ENCODE results near the gene MYO16.
A peak's percentile ranks its signal among the peaks of the same experiment; 100 is the strongest.

MYO16 gene

DNA sequence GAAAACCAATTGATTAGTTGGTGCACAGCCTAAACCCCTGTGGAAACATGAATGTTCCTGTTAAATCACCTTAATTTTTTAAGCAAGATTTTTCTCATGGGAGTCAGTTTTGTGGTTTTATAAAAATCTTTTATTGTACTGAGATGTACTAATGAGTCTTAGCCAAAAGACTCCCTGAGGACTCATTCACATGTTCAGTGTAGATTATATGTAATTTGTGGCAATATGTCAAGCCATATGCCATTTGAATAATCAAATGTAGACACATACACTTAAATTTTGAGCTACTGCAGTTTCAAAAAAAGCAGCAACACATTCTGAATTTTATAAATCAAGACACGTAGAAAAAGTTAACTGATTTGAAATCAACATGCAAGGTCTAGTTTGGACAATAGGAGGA, 395.2 kb downstream of the MYO16 start:
- TF ChIP-seq, protein P1, sequence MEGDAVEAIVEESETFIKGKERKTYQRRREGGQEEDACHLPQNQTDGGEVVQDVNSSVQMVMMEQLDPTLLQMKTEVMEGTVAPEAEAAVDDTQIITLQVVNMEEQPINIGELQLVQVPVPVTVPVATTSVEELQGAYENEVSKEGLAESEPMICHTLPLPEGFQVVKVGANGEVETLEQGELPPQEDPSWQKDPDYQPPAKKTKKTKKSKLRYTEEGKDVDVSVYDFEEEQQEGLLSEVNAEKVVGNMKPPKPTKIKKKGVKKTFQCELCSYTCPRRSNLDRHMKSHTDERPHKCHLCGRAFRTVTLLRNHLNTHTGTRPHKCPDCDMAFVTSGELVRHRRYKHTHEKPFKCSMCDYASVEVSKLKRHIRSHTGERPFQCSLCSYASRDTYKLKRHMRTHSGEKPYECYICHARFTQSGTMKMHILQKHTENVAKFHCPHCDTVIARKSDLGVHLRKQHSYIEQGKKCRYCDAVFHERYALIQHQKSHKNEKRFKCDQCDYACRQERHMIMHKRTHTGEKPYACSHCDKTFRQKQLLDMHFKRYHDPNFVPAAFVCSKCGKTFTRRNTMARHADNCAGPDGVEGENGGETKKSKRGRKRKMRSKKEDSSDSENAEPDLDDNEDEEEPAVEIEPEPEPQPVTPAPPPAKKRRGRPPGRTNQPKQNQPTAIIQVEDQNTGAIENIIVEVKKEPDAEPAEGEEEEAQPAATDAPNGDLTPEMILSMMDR (IDR thresholded peaks at IDR 0.05; ENCODE audit: low read length, missing control alignments): no peak
- H3K4me3 ChIP-seq (replicated peaks; ENCODE audit: low read depth, low read length): no peak overlapping the region
- DNase-seq (ENCODE audit: low read depth): no peak

DNA sequence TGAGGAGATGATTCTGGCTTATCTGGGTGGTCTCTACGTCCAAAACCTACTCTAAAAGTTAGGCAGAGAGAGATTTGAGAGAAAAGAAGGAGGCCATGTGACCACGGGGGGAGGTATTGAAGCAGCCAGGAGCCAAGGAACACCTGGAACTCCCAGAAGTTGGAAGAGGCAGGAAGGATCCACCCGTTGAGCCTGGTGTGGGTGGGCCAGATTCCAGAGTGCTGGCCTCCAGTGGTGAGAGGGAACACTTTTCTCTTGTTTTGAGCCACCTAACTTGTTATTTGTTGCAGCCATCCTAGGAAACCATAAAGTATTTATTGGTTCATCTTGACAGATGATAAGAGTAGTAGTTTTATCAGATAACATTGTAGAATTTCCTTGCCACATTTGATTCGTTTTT, 396.9 kb downstream of the MYO16 start:
- no peak for DNase-seq (ENCODE audit: low read depth)
- TF ChIP-seq, protein P1 (IDR thresholded peaks at IDR 0.05; ENCODE audit: low read length, missing control alignments): no peak
- no peak overlapping the region for H3K4me3 ChIP-seq (replicated peaks; ENCODE audit: low read depth, low read length)

DNA sequence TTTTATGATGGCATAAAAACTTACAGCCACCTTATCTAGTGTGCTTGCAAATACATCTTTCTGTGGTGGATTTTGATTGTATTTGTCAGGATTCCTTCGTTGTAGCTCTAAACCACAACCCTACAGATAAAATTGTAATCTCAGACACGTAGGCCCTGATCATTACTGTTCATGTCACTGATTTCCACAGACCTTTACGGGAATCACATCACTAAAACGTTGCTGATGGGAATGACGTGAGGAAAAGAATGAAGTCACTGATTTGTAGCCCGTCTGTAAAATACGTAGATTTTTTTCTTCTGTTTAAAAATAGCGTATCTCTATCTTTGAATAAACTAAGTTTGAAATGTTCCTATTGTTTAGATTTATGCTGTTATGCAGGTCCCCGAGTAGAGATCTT, 399.2 kb downstream of the MYO16 start:
- TF ChIP-seq, protein P1 (IDR thresholded peaks at IDR 0.05; ENCODE audit: low read length, missing control alignments): no peak
- peak; percentile 38 for DNase-seq (ENCODE audit: low read depth)
- H3K4me3 ChIP-seq (replicated peaks; ENCODE audit: low read depth, low read length): no peak overlapping the region

DNA sequence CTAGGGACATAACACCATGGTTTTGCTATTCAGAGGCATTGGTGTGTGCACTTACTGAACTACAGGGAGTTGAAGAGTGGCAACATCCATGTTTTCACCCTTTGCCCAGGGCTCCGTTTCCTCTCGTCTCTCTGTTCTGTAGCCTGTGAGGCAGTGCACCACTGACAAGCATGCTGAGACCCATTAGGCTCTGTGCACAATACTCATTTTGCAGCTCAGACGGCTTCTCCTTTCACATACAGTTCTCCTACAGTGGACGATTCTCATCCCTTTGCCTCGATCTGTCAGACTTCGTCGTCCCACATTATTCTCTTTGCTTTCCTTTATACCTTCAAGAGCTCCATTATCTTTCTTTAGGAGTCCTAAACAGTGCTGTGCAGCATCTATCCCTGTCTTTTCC, 403.7 kb downstream of the MYO16 start:
- no peak for DNase-seq (ENCODE audit: low read depth)
- no peak overlapping the region for H3K4me3 ChIP-seq (replicated peaks; ENCODE audit: low read depth, low read length)
- TF ChIP-seq, protein P1 (IDR thresholded peaks at IDR 0.05; ENCODE audit: low read length, missing control alignments): no peak

DNA sequence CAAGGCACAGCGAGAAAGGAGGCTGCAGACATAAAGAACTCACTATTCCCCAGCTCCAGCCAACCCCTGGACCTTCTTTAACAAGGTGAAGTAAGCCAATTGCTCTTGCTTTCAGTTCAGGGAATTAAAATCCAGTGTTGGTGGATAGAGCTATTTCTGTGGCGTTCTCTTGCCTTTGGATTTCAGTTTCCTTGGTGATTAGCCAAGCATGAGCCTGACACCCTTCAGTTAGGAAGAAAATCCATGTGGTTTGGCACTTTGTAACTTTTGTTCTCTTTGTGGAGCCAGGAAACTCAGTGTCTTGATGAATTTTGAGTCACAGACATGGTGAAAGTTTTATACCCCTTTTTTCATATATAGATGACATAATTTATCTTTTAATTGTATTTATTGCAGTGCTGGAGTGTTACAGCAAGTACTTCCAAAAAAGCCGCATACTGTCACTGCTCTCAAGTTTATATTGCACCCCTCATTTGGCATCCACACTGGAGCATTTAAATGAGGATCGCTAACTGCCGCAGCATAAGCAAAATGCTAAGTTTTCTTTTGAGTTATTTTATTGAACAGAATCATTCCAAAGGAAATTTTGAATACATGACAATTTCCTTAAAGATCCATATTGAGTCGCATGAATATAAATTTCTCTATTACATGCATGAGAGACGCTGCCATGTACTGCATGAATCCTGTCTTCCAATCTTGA, 406.8 kb downstream of the MYO16 start:
- no peak for DNase-seq (ENCODE audit: low read depth)
- TF ChIP-seq, protein P1 (IDR thresholded peaks at IDR 0.05; ENCODE audit: low read length, missing control alignments): no peak
- H3K4me3 ChIP-seq (replicated peaks; ENCODE audit: low read depth, low read length): no peak overlapping the region

DNA sequence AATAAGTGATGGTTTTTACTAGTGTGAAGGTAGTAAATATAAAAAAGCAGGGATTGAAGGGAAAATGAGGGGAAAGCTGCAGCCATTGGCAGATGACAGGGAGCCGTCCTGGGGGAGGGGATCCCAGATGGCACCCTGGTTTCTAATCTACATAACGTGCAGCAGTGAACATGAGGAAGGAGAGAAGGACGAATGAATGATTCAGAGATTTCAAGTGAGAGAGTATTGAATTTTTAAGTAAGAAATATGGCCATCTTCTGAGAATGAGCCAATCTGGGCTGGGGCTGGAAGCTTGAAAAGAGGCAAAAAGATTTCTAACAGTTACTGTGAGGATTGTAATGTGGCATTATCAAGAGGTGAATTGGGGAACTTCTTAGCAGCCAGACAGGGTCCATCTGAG, 414.2 kb downstream of the MYO16 start:
- no peak for DNase-seq (ENCODE audit: low read depth)
- TF ChIP-seq, protein P1 (IDR thresholded peaks at IDR 0.05; ENCODE audit: low read length, missing control alignments): no peak

DNA sequence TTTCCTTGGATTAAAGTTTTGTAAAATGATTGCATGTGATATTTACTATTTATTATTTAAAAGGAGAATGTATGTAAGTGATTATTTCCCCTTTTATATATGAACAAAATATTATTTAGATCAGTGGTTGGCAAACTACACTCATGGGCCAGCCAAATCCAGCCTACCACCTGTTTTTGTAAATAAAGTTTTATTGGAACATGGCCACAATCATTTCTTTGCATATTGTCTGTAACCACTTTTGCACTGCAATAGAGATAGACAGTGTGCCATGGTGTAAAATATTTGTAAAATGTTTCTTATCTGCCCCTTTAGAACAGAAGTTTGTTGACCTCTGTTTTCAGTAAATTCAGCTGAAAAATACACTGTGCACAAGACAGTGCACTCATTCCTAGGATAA, 426.4 kb downstream of the MYO16 start:
- TF ChIP-seq, protein P1 (IDR thresholded peaks at IDR 0.05; ENCODE audit: low read length, missing control alignments): no peak
- no peak overlapping the region for H3K4me3 ChIP-seq (replicated peaks; ENCODE audit: low read depth, low read length)
- no peak for DNase-seq (ENCODE audit: low read depth)

More for the DNA sequence above, 414.2 kb downstream of the MYO16 start:
- no peak overlapping the region for H3K4me3 ChIP-seq (replicated peaks; ENCODE audit: low read depth, low read length)

All from fibroblast of pulmonary artery (primary cell).